GM04504 (cell line): ENCODE measurements around the gene INIP.

ENCODE experiments used
- DNase-seq: peaks from one replicate; pipeline ENCODE4 v3.0.0-alpha.2; 2012; ENCODE audit warnings: low read depth

Gene INIP

GRCh38 chr9:112670991-112671625 is 46.8 kb downstream of the INIP start:
- no peak for DNase-seq

- DNase-seq, result no peak
Measured at GRCh38 chr9:112669326-112669725, 48.6 kb downstream of the INIP start.

- DNase-seq, result no peak
Measured at GRCh38 chr9:112665347-112665746, 52.6 kb downstream of the INIP start.

GRCh38 chr9:112664531-112664930 is 53.4 kb downstream of the INIP start:
- no peak for DNase-seq

- DNase-seq, result no peak
Measured at GRCh38 chr9:112663681-112664080, 54.2 kb downstream of the INIP start.

- no peak for DNase-seq
Measured at GRCh38 chr9:112659906-112660305, 58.0 kb downstream of the INIP start.

- no peak for DNase-seq
Measured at GRCh38 chr9:112655668-112656067, 62.2 kb downstream of the INIP start.

GRCh38 chr9:112654282-112654681 is 63.6 kb downstream of the INIP start:
- no peak for DNase-seq

- no peak for DNase-seq
Measured at GRCh38 chr9:112648624-112649023, 69.3 kb downstream of the INIP start.

- DNase-seq, result no peak
Measured at GRCh38 chr9:112647596-112647995, 70.3 kb downstream of the INIP start.

- DNase-seq, result no peak
Measured at GRCh38 chr9:112642126-112642525, 75.8 kb downstream of the INIP start.

GRCh38 chr9:112640311-112640710 is 77.6 kb downstream of the INIP start:
- no peak for DNase-seq
